Sigmoid colon (tissue), 7 donors: Measurements from ENCODE around the gene MEGF8. TPM values are rescaled to one million over a fixed set of nuclear protein-coding genes. Genes with fewer than 3 reads are reported as not detected.

ENCODE experiments used
- DNase-seq: peaks from one replicate; pipeline ENCODE4 v3.0.0-alpha.2; 2019
- H3K27ac ChIP-seq, 4 donors: fragments of 200-600 bp; sonication (generic); one replicate each; pipeline ENCODE4 v1.5.1; 2016 to 2019; ENCODE audit warnings: mild to moderate bottlenecking in 1 of 4
- H3K27me3 ChIP-seq, 3 donors: fragments of 200-600 bp; sonication (generic); one replicate each; pipeline ENCODE4 v1.5.1; 2019; ENCODE audit warnings: mild to moderate bottlenecking in 1 of 3
- H3K36me3 ChIP-seq, 4 donors: fragments of 200-600 bp; sonication (generic); one replicate each; pipeline ENCODE4 v1.5.1; 2016 to 2019
- H3K4me1 ChIP-seq, 4 donors: fragments of 200-600 bp; sonication (generic); one replicate each; pipeline ENCODE4 v1.5.1; 2017 to 2019
- H3K4me3 ChIP-seq, 4 donors: fragments of 200-600 bp; sonication (generic); one replicate each; pipeline ENCODE4 v1.5.1; 2017 to 2019; ENCODE audit warnings: mild to moderate bottlenecking in 2 of 4, moderate library complexity in 1 of 4
- H3K9me3 ChIP-seq, 4 donors: fragments of 200-600 bp in 3 of 4; sonication (generic) in 3 of 4; one replicate each; pipeline versions ENCODE4 v1.5.1 to v1.6.1; 2013 to 2019
- EP300 ChIP-seq, 4 donors: sonication (generic); formaldehyde crosslinking; IDR thresholded peaks; one replicate each; pipeline ENCODE4 v1.6.1; 2017; ENCODE audit warnings: antibody characterized with exemption in 4 of 4
- POLR2A ChIP-seq, 2 donors: fragments of 450-650 bp; IDR thresholded peaks; one replicate each; pipeline ENCODE4 v1.6.1; 2016; ENCODE audit warnings: antibody characterized with exemption in 2 of 2, mild to moderate bottlenecking in 2 of 2, moderate library complexity in 2 of 2
- POLR2AphosphoS5 ChIP-seq, 4 donors: sonication (generic); formaldehyde crosslinking; IDR thresholded peaks; one replicate each; pipeline ENCODE4 v1.6.1; 2017; ENCODE audit warnings: antibody characterized with exemption in 4 of 4
- WGBS, 2 donors: extraction: QIAGEN DNeasy Blood & Tissue Kit; methylation state at CpG; one replicate each; pipeline ENCODE4 v1.1.7; 2013; 5-methylcytosine and 5-hydroxymethylcytosine counted together
- intact Hi-C: fragments of 100-400 bp; cut with DNase I; formaldehyde crosslinking; loops from one replicate; pipeline ENCODE4 v1.15.1; 2023
- polyA plus RNA-seq, 3 donors: library from polyadenylated mRNA; stranded (reverse); fragments of 200-250 nt; gene quantifications; one replicate each; pipeline ENCODE4 v1.2.3, GENCODE V29; 2013
- total RNA-seq, 4 donors: library from RNA; depleted of rRNA; stranded (reverse); fragments of >200 nt; gene quantifications; one replicate each; pipeline ENCODE4 v1.1.0, GENCODE V29; 2016
- TF ChIP-seq, protein P1 (sequence below), 4 experiments: fragments of 450-650 bp in 3 of 4; fragments of 200-600 bp in 1 of 4; IDR thresholded peaks; one replicate each; pipeline ENCODE4 v1.5.1; 2016 to 2019; ENCODE audit warnings: antibody characterized with exemption in 4 of 4, mild to moderate bottlenecking in 3 of 4, moderate library complexity in 2 of 4
- donor health status: healthy with polysubstance abuse.
- donor health status: Bipolar disorder and iron deficiency.
- donor health status: healthy.

MEGF8 gene
- total and polyA plus RNA-seq, 7 donors: 1.8 to 21.6 (median 5.9) TPM

DNA sequence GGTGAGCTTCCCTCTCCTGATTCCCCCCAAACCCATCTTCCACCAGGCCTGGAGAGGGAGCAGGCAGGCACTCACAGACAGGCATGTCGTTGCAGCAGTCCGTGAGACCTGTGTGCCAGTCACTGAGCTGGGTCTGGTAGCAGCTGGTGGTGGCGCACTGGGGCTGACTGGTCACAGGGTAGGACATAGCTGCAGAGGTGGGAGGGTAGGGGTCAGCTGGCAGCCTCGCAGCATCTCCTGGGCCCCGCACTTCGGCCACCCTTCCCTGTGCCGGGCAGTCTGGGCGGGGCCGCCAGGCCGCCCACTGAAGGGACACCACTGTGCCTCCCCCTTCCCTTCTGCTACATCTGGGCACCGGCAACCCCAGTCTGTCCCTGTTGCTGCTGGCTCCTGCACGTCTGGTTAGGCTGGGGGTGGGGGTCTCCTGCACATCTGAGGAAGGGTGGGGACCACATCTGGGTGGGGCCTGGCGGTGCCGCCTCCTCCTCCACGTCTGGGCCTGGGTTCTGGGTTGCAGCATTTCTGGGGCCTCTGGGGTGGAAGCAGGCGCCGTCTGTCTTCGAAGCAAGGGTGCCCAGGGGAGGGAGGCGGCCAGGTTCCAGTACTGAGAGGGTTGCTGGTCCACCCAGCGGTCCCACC, 63.5 kb downstream of the MEGF8 start:
- no peak overlapping the region for H3K27ac ChIP-seq
- no peak for TF ChIP-seq POLR2AphosphoS5 (IDR thresholded peaks at IDR 0.05)
- no peak for TF ChIP-seq POLR2A (IDR thresholded peaks at IDR 0.05)
- TF ChIP-seq, protein P1, sequence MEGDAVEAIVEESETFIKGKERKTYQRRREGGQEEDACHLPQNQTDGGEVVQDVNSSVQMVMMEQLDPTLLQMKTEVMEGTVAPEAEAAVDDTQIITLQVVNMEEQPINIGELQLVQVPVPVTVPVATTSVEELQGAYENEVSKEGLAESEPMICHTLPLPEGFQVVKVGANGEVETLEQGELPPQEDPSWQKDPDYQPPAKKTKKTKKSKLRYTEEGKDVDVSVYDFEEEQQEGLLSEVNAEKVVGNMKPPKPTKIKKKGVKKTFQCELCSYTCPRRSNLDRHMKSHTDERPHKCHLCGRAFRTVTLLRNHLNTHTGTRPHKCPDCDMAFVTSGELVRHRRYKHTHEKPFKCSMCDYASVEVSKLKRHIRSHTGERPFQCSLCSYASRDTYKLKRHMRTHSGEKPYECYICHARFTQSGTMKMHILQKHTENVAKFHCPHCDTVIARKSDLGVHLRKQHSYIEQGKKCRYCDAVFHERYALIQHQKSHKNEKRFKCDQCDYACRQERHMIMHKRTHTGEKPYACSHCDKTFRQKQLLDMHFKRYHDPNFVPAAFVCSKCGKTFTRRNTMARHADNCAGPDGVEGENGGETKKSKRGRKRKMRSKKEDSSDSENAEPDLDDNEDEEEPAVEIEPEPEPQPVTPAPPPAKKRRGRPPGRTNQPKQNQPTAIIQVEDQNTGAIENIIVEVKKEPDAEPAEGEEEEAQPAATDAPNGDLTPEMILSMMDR (IDR thresholded peaks at IDR 0.05): no peak
- no peak for TF ChIP-seq EP300 (IDR thresholded peaks at IDR 0.05)
- intact Hi-C loops: no loop called here
- no peaks in the 10 kb centered on the region for H3K9me3 ChIP-seq
- peaks cover 0 to 10% (median 7%) of the 10 kb centered on the region in 4 donors for H3K4me1 ChIP-seq
- WGBS, 2 donors: 68 to 76% methylated on average over 20 of the region's 20 CpGs
- H3K27me3 ChIP-seq: peaks cover 19 to 68% (median 42%) of the 10 kb centered on the region in 3 donors
- H3K36me3 ChIP-seq: no peaks in the 10 kb centered on the region
- DNase-seq: no peak
- H3K4me3 ChIP-seq: no peak overlapping the region

DNA sequence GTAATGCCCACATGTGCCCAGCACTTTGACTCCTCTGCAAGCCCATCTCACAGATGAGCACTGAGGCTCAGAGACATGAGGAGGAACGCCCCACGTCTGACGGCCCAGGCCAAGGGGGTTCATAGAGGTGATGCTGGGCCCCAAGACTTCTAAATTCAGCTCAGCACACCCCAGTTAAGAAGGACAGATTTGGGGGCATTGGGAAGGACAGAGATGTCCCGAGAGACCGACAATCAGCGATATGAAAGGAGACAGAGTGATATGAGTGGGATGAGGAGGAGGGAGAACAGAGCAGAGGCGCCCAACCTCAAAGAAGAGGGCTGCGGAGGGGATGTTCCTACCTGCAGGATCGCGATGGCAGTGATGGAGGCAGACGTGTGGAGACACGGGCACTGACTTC, 64.5 kb downstream of the MEGF8 start, which contains the start of gene CNFN:
CNFN (minus strand) TSS at position 399 of the 400 bp plus-strand sequence. CDS start 1,260 bp downstream, outside the sequence.
- DNase-seq: no peak
- Histone ChIP-seq H3K9me3 (no peaks in the 10 kb centered on the region), H3K4me1 (peaks cover 0 to 10% (median 7%) of the 10 kb centered on the region in 4 donors), H3K36me3 (no peaks in the 10 kb centered on the region), H3K27me3 (peaks cover 19 to 64% (median 42%) of the 10 kb centered on the region in 3 donors), H3K4me3 (no peak within 1 kb of the TSS), H3K27ac (no peak within 1 kb of the TSS)
- no peak for TF ChIP-seq POLR2AphosphoS5 (IDR thresholded peaks at IDR 0.05)
- no peak for TF ChIP-seq EP300 (IDR thresholded peaks at IDR 0.05)
- TF ChIP-seq POLR2A (IDR thresholded peaks at IDR 0.05): no peak
- TF ChIP-seq, protein P1 (IDR thresholded peaks at IDR 0.05): no peak
- 56% methylated on average over 12 of the region's 12 CpGs for WGBS, 2 donors
- intact Hi-C loops: no loop called here

DNA sequence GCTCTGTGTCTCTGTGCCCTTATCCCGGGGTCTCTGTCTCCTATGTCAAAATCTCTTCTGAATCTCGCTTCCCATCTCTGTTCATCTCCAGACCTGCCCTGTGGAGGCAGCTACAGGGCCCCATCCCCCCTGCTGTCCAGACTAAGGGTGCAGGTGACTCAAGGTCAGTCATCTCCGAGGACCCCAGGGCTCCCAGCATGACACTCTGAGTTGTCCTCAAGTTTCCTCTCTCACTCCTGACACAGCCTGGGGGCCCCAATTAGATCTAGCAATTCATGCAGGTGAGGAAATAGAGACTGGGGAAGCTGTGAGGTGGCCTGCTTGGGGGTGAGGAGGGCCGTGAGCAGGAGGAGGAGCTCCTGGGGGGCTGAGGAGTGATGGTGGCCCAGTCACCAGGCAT, 66.7 kb downstream of the MEGF8 start:
- no peaks in the 10 kb centered on the region for H3K9me3 ChIP-seq
- peaks cover 18 to 44% (median 32%) of the 10 kb centered on the region in 3 donors for H3K27me3 ChIP-seq
- no peak for DNase-seq
- no peak overlapping the region for H3K4me3 ChIP-seq
- no peaks in the 10 kb centered on the region for H3K36me3 ChIP-seq
- no peak for TF ChIP-seq POLR2AphosphoS5 (IDR thresholded peaks at IDR 0.05)
- TF ChIP-seq EP300 (IDR thresholded peaks at IDR 0.05): no peak
- no peak for TF ChIP-seq POLR2A (IDR thresholded peaks at IDR 0.05)
- TF ChIP-seq, protein P1 (IDR thresholded peaks at IDR 0.05): no peak
- intact Hi-C loops: no loop called here
- H3K27ac ChIP-seq: no peak overlapping the region
- H3K4me1 ChIP-seq: peaks cover 0 to 12% (median 7%) of the 10 kb centered on the region in 4 donors
- WGBS, 2 donors: 66 to 73% methylated on average over 4 of the region's 4 CpGs

DNA sequence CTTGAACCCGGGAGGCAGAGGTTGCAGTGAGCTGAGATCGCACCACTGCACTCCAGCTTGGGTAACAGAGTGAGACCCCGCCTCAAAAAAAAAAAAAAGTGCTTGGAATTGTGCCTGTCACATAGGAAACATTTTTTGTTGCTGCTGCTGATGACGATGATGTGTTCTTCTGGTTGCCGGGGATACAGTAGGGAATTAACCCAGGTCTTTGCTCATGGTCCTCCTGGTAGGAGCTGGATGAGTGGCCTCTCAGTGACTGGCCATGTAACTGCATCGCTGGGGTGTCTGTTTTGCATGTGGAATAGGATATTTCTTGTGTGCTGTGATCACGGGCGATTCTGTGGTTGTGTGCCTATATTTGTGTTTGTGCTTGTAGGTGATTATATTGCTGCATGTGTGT, 69.3 kb downstream of the MEGF8 start:
- intact Hi-C loops: loop anchor here (5.0 kb wide), 1 partner anchor 67 kb away; the partner anchor contains the start of gene MEGF8
- TF ChIP-seq EP300 (IDR thresholded peaks at IDR 0.05) (no peak), POLR2AphosphoS5 (IDR thresholded peaks at IDR 0.05) (no peak), POLR2A (IDR thresholded peaks at IDR 0.05) (no peak)
- TF ChIP-seq, protein P1 (IDR thresholded peaks at IDR 0.05): no peak

More for the DNA sequence above, 69.3 kb downstream of the MEGF8 start:
- Histone ChIP-seq H3K9me3 (no peaks in the 10 kb centered on the region), H3K27me3 (peaks cover 5 to 18% (median 9%) of the 10 kb centered on the region in 3 donors), H3K27ac (no peak overlapping the region), H3K4me1 (peaks cover 0 to 18% (median 12%) of the 10 kb centered on the region in 4 donors), H3K36me3 (no peaks in the 10 kb centered on the region), H3K4me3 (no peak overlapping the region)
- DNase-seq: no peak
- 84 to 88% methylated on average over 8 of the region's 8 CpGs for WGBS, 2 donors
